Liver (tissue), 9 donors: ENCODE measurements around the gene FRMD4B. TPM values are rescaled to one million over a fixed set of nuclear protein-coding genes. Genes with fewer than 3 reads are reported as not detected.

Source experiments
- DNase-seq: peaks from one replicate; pipeline ENCODE4 v3.0.0-alpha.2; 2017; ENCODE audit warnings: low spot score
- H3K27ac ChIP-seq, 2 donors: one replicate each; pipeline ENCODE4 v1.7.0; 2013; ENCODE audit warnings: inconsistent platforms in 2 of 2, low read length in 2 of 2, control low read depth in 1 of 2, low read depth in 1 of 2, mild to moderate bottlenecking in 1 of 2
- H3K27me3 ChIP-seq, 4 donors: one replicate each; pipeline versions ENCODE4 v1.6.1 to v1.7.0; 2013; ENCODE audit warnings: low read length in 3 of 4, inconsistent platforms in 1 of 4, mild to moderate bottlenecking in 1 of 4, moderate library complexity in 1 of 4; ENCODE audit not compliant: control insufficient read depth in 4 of 4, insufficient read depth in 4 of 4
- H3K36me3 ChIP-seq, 4 donors: one replicate each; pipeline versions ENCODE4 v1.6.1 to v1.7.0; 2013; ENCODE audit warnings: low read length in 3 of 4, mild to moderate bottlenecking in 3 of 4, low read depth in 1 of 4, moderate library complexity in 1 of 4; ENCODE audit not compliant: control insufficient read depth in 4 of 4, insufficient read depth in 3 of 4
- H3K4me1 ChIP-seq, 4 donors: one replicate each; pipeline versions ENCODE4 v1.6.1 to v1.7.0; 2013; ENCODE audit warnings: low read length in 3 of 4, mild to moderate bottlenecking in 3 of 4, moderate library complexity in 1 of 4; ENCODE audit not compliant: control insufficient read depth in 4 of 4, insufficient read depth in 4 of 4
- H3K4me3 ChIP-seq, 3 donors: one replicate each; pipeline versions ENCODE4 v1.6.1 to v1.7.0; 2013; ENCODE audit warnings: low read length in 3 of 3, control low read depth in 1 of 3, low read depth in 1 of 3, mild to moderate bottlenecking in 1 of 3
- H3K9ac ChIP-seq, 2 donors: one replicate each; pipeline ENCODE4 v1.7.0; 2013; ENCODE audit warnings: low read length in 2 of 2, mild to moderate bottlenecking in 2 of 2, moderate library complexity in 2 of 2, control low read depth in 1 of 2, low read depth in 1 of 2
- H3K9me3 ChIP-seq, 4 donors: one replicate each; pipeline versions ENCODE4 v1.6.1 to v1.7.0; 2013; ENCODE audit warnings: low read length in 3 of 4; ENCODE audit not compliant: control insufficient read depth in 4 of 4
- CTCF ChIP-seq: fragments of 150-350 bp; IDR thresholded peaks from 2 replicates; pipeline ENCODE4 v1.5.1; 2017; ENCODE audit warnings: improper control_type of control experiment, low read depth, low read length; ENCODE audit not compliant: missing input control
- EGR1 ChIP-seq, 2 donors: IDR thresholded peaks; 2 replicates each; pipeline ENCODE4 v1.6.1; 2016 to 2018; ENCODE audit warnings: antibody characterized with exemption in 2 of 2, low read depth in 2 of 2
- FOXA1 ChIP-seq: IDR thresholded peaks from 2 replicates; pipeline ENCODE4 v1.6.1; 2016; ENCODE audit warnings: antibody characterized with exemption
- GABPA ChIP-seq, 2 donors: IDR thresholded peaks in 1 of 2; conservative IDR thresholded peaks in 1 of 2; 2 replicates each; pipeline ENCODE4 v1.6.1; 2016; ENCODE audit warnings: antibody characterized with exemption in 2 of 2, mild to moderate bottlenecking in 1 of 2, moderate library complexity in 1 of 2
- HNF4A ChIP-seq, 2 donors: conservative IDR thresholded peaks; 2 replicates each; pipeline ENCODE4 v1.6.1; 2016; ENCODE audit warnings: antibody characterized with exemption in 2 of 2, mild to moderate bottlenecking in 2 of 2
- HNF4G ChIP-seq: IDR thresholded peaks from 2 replicates; pipeline ENCODE4 v1.6.1; 2016; ENCODE audit warnings: antibody characterized with exemption
- JUND ChIP-seq, 2 donors: IDR thresholded peaks; 2 replicates each; pipeline ENCODE4 v1.6.1; 2016; ENCODE audit warnings: antibody characterized with exemption in 2 of 2
- RAD21 ChIP-seq, 2 donors: IDR thresholded peaks; 2 replicates each; pipeline ENCODE4 v1.6.1; 2016; ENCODE audit warnings: antibody characterized with exemption in 2 of 2, mild to moderate bottlenecking in 2 of 2
- REST ChIP-seq: IDR thresholded peaks from 2 replicates; pipeline ENCODE4 v1.6.1; 2016; ENCODE audit warnings: antibody characterized with exemption, mild to moderate bottlenecking
- RXRA ChIP-seq, 2 donors: IDR thresholded peaks; 2 replicates each; pipeline ENCODE4 v1.6.1; 2017 to 2018; ENCODE audit warnings: antibody characterized with exemption in 2 of 2, mild to moderate bottlenecking in 1 of 2
- SP1 ChIP-seq: IDR thresholded peaks from 2 replicates; pipeline ENCODE4 v1.6.1; 2018; ENCODE audit warnings: antibody characterized with exemption, mild to moderate bottlenecking
- TAF1 ChIP-seq: conservative IDR thresholded peaks from 2 replicates; pipeline ENCODE4 v1.6.1; 2016; ENCODE audit warnings: antibody characterized with exemption, mild to moderate bottlenecking
- YY1 ChIP-seq: IDR thresholded peaks from 2 replicates; pipeline ENCODE4 v1.6.1; 2016; ENCODE audit warnings: antibody characterized with exemption, mild to moderate bottlenecking
- ZBTB33 ChIP-seq: IDR thresholded peaks from 2 replicates; pipeline ENCODE4 v1.6.1; 2016; ENCODE audit warnings: antibody characterized with exemption
- WGBS: extraction: QIAGEN DNeasy Blood & Tissue Kit; methylation state at CpG from one replicate; pipeline ENCODE4 v1.1.7; 2013; 5-methylcytosine and 5-hydroxymethylcytosine counted together
- polyA plus RNA-seq, 2 donors: library from polyadenylated mRNA; stranded (reverse) in 1 of 2; unstranded in 1 of 2; fragments of 200-250 nt in 1 of 2; fragments of >200 nt in 1 of 2; fragmentation: Nextera tagmentation in 1 of 2; extraction: Ambion mirVana in 1 of 2; gene quantifications; one replicate each; pipeline versions ENCODE4 v1.2.1 to v1.2.3, GENCODE V29; 2013 to 2015
- total RNA-seq, 2 donors: library from RNA; depleted of rRNA; stranded (reverse); fragments of >200 nt; gene quantifications; one replicate each; pipeline ENCODE4 v1.2.3, GENCODE V29; 2014
- TF ChIP-seq, protein P1 (sequence below): IDR thresholded peaks from 2 replicates; pipeline ENCODE4 v1.6.1; 2016; ENCODE audit warnings: antibody characterized with exemption
- donor health status: healthy.
- donor health status: healthy.
- donor health status: healthy.
- donor health status: healthy.
- donor health status: healthy.

Gene FRMD4B
- total and polyA plus RNA-seq, 4 donors: 7.3 to 22.6 (median 15.0) TPM

GRCh38 chr3:69199942-69200341 is 185.9 kb downstream of the FRMD4B start:
- H3K27ac ChIP-seq: peak overlapping the region; percentile 88 to 96
- H3K9ac ChIP-seq: peak overlapping the region; percentile 50 to 95
- H3K4me1 ChIP-seq: peaks cover 0 to 11% (median 5%) of the 10 kb centered on the region in 4 donors
- no peak for TF ChIP-seq TAF1
- TF ChIP-seq YY1: no peak
- TF ChIP-seq FOXA1: no peak
- no peak for DNase-seq
- H3K27me3 ChIP-seq: no peaks in the 10 kb centered on the region
- peaks cover 4 to 23% (median 20%) of the 10 kb centered on the region in 4 donors for H3K36me3 ChIP-seq
- peak overlapping the region; percentile 78 to 84 (median 78) for H3K4me3 ChIP-seq
- 19% methylated on average over 6 of the region's 6 CpGs for WGBS
- H3K9me3 ChIP-seq: no peaks in the 10 kb centered on the region

DNA sequence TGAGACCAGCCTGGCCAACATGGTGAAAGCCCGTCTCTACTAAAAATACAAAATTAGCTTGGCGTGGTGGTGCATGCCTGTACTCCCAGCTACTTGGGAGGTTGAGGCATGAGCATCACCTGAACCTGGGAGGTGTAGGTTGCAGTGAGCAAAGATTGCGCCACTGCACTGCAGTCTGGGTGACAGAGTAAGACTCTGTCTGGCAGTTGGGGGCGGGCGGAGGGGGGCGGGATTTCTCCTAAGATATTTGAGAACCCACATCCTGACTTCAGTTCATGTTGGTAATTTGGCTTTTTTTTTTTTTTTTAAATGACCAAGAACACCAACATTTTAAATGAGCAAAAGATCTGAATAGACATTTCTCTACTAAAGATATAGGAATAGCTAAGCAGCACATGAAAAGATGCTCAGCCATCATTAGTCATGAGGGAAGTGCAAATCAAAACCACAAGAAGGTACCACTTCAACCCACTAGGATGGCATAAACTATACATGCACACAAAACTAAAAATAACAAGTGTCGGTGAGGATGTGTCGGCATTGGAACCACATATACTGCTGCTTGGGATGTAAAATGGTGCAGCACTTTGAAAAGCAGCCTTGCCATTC is 187.9 kb downstream of the FRMD4B start:
- no peak for DNase-seq
- Histone ChIP-seq H3K4me1 (peaks cover 0 to 11% (median 5%) of the 10 kb centered on the region in 4 donors), H3K9ac (no peak overlapping the region), H3K9me3 (no peaks in the 10 kb centered on the region), H3K27me3 (no peaks in the 10 kb centered on the region), H3K36me3 (peaks cover 6 to 40% (median 37%) of the 10 kb centered on the region in 4 donors), H3K4me3 (no peak overlapping the region), H3K27ac (no peak overlapping the region)
- TF ChIP-seq ZBTB33: no peak
- TF ChIP-seq JUND (IDR thresholded peaks at IDR 0.05): no peak
- TF ChIP-seq RAD21 (IDR thresholded peaks at IDR 0.05): no peak
- no peak for TF ChIP-seq YY1
- TF ChIP-seq, protein P1, sequence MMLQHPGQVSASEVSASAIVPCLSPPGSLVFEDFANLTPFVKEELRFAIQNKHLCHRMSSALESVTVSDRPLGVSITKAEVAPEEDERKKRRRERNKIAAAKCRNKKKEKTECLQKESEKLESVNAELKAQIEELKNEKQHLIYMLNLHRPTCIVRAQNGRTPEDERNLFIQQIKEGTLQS: no peak
- TF ChIP-seq RXRA (IDR thresholded peaks at IDR 0.05): no peak
- TF ChIP-seq SP1: no peak
- no peak for TF ChIP-seq GABPA (IDR thresholded peaks at IDR 0.05 in 1 of 2, conservative IDR thresholded peaks at IDR 0.05 in 1 of 2)
- WGBS: 89% methylated on average over 8 of the region's 8 CpGs

- Histone ChIP-seq H3K9me3 (no peaks in the 10 kb centered on the region), H3K27ac (no peak overlapping the region), H3K4me1 (peaks cover 0 to 11% (median 5%) of the 10 kb centered on the region in 4 donors), H3K4me3 (no peak overlapping the region), H3K9ac (no peak overlapping the region), H3K27me3 (no peaks in the 10 kb centered on the region), H3K36me3 (peaks cover 9 to 45% (median 39%) of the 10 kb centered on the region in 4 donors)
- DNase-seq: no peak
- 79% methylated on average over 6 of the region's 6 CpGs for WGBS
- TF ChIP-seq JUND (IDR thresholded peaks at IDR 0.05) (no peak), FOXA1 (no peak), YY1 (no peak), GABPA (IDR thresholded peaks at IDR 0.05 in 1 of 2, conservative IDR thresholded peaks at IDR 0.05 in 1 of 2) (no peak), CTCF (no peak), TAF1 (no peak), RAD21 (IDR thresholded peaks at IDR 0.05) (no peak), HNF4A (conservative IDR thresholded peaks at IDR 0.05) (no peak), SP1 (no peak), ZBTB33 (no peak), EGR1 (IDR thresholded peaks at IDR 0.05; ENCODE audit: low read depth in 2 of 2) (no peak), HNF4G (no peak), REST (no peak), RXRA (IDR thresholded peaks at IDR 0.05) (no peak)
- TF ChIP-seq, protein P1: no peak
Observed at GRCh38 chr3:69197455-69197854, 188.4 kb downstream of the FRMD4B start.
